Brain microvascular endothelial cell (primary cell): ENCODE results near the gene UCN2.

Source experiments
- DNase-seq: peaks from one replicate; pipeline ENCODE4 v3.0.0-alpha.2; 2020
- H3K27ac ChIP-seq: fragments of 250-450 bp; sonication (Bioruptor Pico); 2 replicates; pipeline ENCODE4 v1.5.1; 2020; ENCODE audit warnings: mild to moderate bottlenecking, moderate library complexity
- H3K27me3 ChIP-seq: fragments of 250-450 bp; sonication (Bioruptor Pico); replicated peaks from 2 replicates; pipeline ENCODE4 v1.5.1; 2020; ENCODE audit warnings: mild to moderate bottlenecking
- H3K36me3 ChIP-seq: fragments of 250-450 bp; sonication (Bioruptor Pico); replicated peaks from 2 replicates; pipeline ENCODE4 v1.5.1; 2020; ENCODE audit warnings: mild to moderate bottlenecking
- H3K4me3 ChIP-seq: 2 replicates; pipeline ENCODE4 v1.5.1; 2011; ENCODE audit warnings: low read depth, mild to moderate bottlenecking, control low read depth, low read length, moderate library complexity
- in situ Hi-C: cut with HindIII; loops from 2 replicates; pipeline ENCODE4 v1.10.0; 2017; ENCODE audit warnings: low sequenced_read_pairs, low pct_ligation_motif_present
- TF ChIP-seq, protein P1 (sequence below): IDR thresholded peaks from 2 replicates; pipeline ENCODE4 v1.5.1; 2011; ENCODE audit warnings: low read depth, mild to moderate bottlenecking, moderate library complexity, low read length, control low read depth, inconsistent platforms; ENCODE audit errors: missing control alignments

UCN2 gene

DNA sequence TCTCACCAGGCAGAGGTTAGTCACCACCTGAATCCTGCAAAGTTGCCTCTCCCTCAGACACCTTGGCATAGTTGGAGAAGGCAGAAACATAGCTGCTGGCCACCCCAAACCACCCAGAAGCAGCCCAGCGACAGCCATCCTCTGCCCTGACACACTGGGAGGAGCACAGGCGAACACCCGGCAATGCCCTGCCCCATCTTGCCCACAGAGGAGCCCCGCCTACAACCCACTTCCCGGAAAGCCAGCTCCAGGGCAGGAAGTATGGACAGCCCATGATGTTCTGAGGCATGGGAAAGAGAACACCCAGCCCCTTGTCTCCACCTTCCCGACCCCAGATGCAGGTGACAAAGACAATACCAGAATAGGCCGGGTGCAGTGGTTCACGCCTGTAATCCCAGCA lies 47.0 kb downstream of the UCN2 start:
- H3K27me3 ChIP-seq = no peaks in the 10 kb centered on the region
- TF ChIP-seq, protein P1, sequence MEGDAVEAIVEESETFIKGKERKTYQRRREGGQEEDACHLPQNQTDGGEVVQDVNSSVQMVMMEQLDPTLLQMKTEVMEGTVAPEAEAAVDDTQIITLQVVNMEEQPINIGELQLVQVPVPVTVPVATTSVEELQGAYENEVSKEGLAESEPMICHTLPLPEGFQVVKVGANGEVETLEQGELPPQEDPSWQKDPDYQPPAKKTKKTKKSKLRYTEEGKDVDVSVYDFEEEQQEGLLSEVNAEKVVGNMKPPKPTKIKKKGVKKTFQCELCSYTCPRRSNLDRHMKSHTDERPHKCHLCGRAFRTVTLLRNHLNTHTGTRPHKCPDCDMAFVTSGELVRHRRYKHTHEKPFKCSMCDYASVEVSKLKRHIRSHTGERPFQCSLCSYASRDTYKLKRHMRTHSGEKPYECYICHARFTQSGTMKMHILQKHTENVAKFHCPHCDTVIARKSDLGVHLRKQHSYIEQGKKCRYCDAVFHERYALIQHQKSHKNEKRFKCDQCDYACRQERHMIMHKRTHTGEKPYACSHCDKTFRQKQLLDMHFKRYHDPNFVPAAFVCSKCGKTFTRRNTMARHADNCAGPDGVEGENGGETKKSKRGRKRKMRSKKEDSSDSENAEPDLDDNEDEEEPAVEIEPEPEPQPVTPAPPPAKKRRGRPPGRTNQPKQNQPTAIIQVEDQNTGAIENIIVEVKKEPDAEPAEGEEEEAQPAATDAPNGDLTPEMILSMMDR = no peak
- in situ Hi-C loops = no loop called here
- no peak for DNase-seq
- H3K4me3 ChIP-seq = no peak overlapping the region
- no peaks in the 10 kb centered on the region for H3K36me3 ChIP-seq
- no peak overlapping the region for H3K27ac ChIP-seq

DNA sequence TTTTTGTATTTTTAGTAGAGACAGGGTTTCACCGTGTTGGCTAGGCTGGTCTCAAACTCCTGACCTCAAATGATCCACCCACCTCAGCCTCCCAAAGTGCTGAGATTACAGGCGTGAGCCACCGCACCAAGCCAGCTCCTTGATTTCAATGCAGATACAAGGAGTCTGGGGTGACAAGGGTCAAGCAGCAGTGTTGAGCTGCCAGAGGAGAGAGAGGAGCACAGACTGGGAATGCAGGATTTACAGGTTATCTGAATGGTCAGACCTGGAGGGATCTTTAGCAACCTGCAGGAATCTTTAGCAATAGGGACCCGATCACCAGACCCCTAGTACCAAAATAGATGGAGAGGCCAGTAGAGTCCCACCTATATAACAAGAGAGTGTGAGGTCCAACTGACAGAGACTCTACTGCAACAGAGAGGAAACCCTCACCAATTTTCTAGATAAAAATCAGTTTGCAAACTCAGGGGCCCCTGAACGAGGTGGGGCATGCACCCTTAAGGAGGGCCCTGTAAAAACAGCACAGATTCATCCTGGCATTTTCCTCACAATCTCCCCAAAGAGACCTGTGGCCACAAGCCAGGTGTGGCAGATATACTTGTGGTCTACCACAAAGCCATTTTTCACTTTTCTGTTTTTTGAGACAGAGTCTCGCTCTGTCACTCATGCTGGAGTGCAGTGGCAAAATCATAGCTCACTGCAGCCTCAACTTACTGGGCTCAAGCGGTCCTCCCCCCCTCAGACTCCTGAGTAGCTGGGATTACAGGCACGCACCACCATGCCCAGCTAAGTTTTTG lies 49.0 kb downstream of the UCN2 start:
- in situ Hi-C loops = no loop called here
- H3K27me3 ChIP-seq = no peaks in the 10 kb centered on the region
- no peak overlapping the region for H3K4me3 ChIP-seq
- DNase-seq = no peak
- TF ChIP-seq, protein P1 = no peak
- no peak overlapping the region for H3K27ac ChIP-seq
- H3K36me3 ChIP-seq = no peaks in the 10 kb centered on the region
